ENCODE data around the gene HSPB2. TPM values are rescaled to one million over a fixed set of nuclear protein-coding genes. Genes with fewer than 3 reads are reported as not detected.

The HSPB2 gene
- total and polyA plus RNA-seq, 2 of the 8 experiments (the other 6 are each of a cell fraction or from before 2014, with no cell fraction given): 0.32 to 0.86 TPM

DNA sequence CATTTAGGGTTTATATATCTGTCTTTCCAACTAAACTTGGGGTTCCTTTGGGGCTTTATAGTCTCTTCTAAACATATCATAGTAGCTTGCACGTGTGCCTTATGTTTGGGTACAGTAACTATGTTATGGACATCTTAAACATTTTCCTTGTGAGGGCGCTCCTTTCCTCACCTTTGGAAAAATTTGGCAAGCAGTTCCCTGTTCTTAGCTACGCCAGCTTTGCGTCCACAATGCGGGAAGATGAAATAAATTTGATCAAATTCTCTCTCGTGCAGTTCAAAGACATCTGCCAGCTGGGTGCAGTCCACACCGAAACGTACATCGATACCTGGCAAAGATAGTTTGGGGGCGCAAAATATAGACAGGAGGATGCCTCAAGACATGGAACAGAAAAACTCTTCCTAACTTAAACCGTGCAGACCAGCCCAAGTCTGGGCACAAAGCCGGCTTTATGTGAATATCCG, 34.1 kb upstream of the HSPB2 start:
- no peaks in the 10 kb centered on the region for H3K27me3 ChIP-seq (replicated peaks in 1 of 4; ENCODE audit: control insufficient read depth in 3 of 4, extremely low read depth in 1 of 4, insufficient read depth in 3 of 4, low read length in 3 of 4)
- H2BK120ac ChIP-seq (replicated peaks; ENCODE audit: low read depth, low read length): no peak overlapping the region
- H2BK12ac ChIP-seq (ENCODE audit: low read depth, low read length): peak overlapping the region; percentile 40; the same call in 1 of the 2 replicates
- peak overlapping the region; percentile 24 for H4K5ac ChIP-seq (ENCODE audit: insufficient read length, low read depth, low read length)
- peak overlapping the region; percentile 20; the same call in 1 of the 2 replicates for H3K18ac ChIP-seq (ENCODE audit: extremely low read depth, low read length)
- H3K4me3 ChIP-seq (ENCODE audit: extremely low read depth in 1 of 4, insufficient read depth in 2 of 4, low read depth in 3 of 4, low read length in 4 of 4): peak overlapping the region; percentile 57 to 93 (median 82)
- FAIRE-seq (peak; percentile 7), DNase-seq (ENCODE audit: low read depth in 1 of 2, low spot score in 2 of 2) (no peak)
- H2BK20ac ChIP-seq (ENCODE audit: low read length): no peak overlapping the region
- no peaks in the 10 kb centered on the region for H3K4me1 ChIP-seq (replicated peaks in 1 of 4; ENCODE audit: control insufficient read depth in 3 of 4, insufficient read depth in 4 of 4, low read length in 3 of 4)
- H3K9ac ChIP-seq (replicated peaks in 1 of 4; ENCODE audit: extremely low read depth in 1 of 4, low read depth in 3 of 4, low read length in 3 of 4): peak overlapping the region; percentile 66 to 89 (median 74)
- no peak overlapping the region for H2BK15ac ChIP-seq (ENCODE audit: low read length)
- POLR2A ChIA-PET (ENCODE audit: partially characterized antibody): interaction anchor here (1.2 kb wide), 1 partner anchor 104 kb away, joined by 4 read pairs; no protein-coding TSS in a partner anchor
- H3K56ac ChIP-seq (replicated peaks; ENCODE audit: insufficient read length, low read depth, low read length): peak overlapping the region; percentile 59
- no peak overlapping the region for H3K14ac ChIP-seq (ENCODE audit: insufficient read length)
- no peaks in the 10 kb centered on the region for H3K79me2 ChIP-seq (ENCODE audit: control insufficient read depth in 1 of 2, insufficient read depth in 2 of 2, low read length in 2 of 2)
- H4K8ac ChIP-seq (ENCODE audit: extremely low read depth, insufficient read depth, low read length): peak overlapping the region; percentile 85; the same call in 1 of the 2 replicates
- H3K9me3 ChIP-seq (ENCODE audit: insufficient read depth in 2 of 2, low read depth in 1 of 2, low read length in 1 of 2): no peaks in the 10 kb centered on the region
- no peaks in the 10 kb centered on the region for H3K36me3 ChIP-seq (ENCODE audit: control insufficient read depth in 2 of 4, insufficient read depth in 4 of 4, low read length in 3 of 4)
- H3K4ac ChIP-seq (replicated peaks; ENCODE audit: insufficient read length, low read depth, low read length): peak overlapping the region; percentile 27
- peak overlapping the region; percentile 96 for H2AFZ ChIP-seq (ENCODE audit: low read length)
- H3K23ac ChIP-seq (ENCODE audit: insufficient read length): no peak overlapping the region
- H3K23me2 ChIP-seq (ENCODE audit: low read depth, low read length): peaks cover 2% of the 10 kb centered on the region; the same call in 1 of the 2 replicates
- 4% methylated on average over 13 of the region's 13 CpGs; no CpG with 5 or more reads in 1 of the 2 experiments for WGBS, 2 experiments (ENCODE audit: extremely low coverage in 1 of 2, insufficient coverage in 1 of 2, insufficient read length in 1 of 2, insufficient replicate concordance in 2 of 2, low coverage in 1 of 2, low lambda C conversion rate in 2 of 2, missing lambda C conversion rate in 1 of 2)
- TF ChIP-seq POLR2A (IDR thresholded peaks at IDR 0.05; ENCODE audit: control extremely low read depth in 1 of 2, low read depth in 2 of 2, low read length in 2 of 2) (peak in 1 of 2 experiments; percentile 11; a peak in 1 of 3 replicates), RAD21 (IDR thresholded peaks at IDR 0.05 in 1 of 2, conservative IDR thresholded peaks at IDR 0.05 in 1 of 2; ENCODE audit: low read depth in 2 of 2, low read length in 2 of 2) (peak in 1 of 2 experiments; percentile 15; a peak in 1 of 4 replicates), KDM1A (IDR thresholded peaks at IDR 0.05; ENCODE audit: borderline replicate concordance, low read length) (no peak)
- H3K27ac ChIP-seq (ENCODE audit: low read depth, low read length): peak overlapping the region; percentile 70
- no peaks in the 10 kb centered on the region for H4K20me1 ChIP-seq (replicated peaks in 1 of 2; ENCODE audit: control insufficient read depth in 1 of 2, insufficient read depth in 2 of 2, low read length in 2 of 2)
- peak overlapping the region; percentile 76 for H4K91ac ChIP-seq (replicated peaks; ENCODE audit: insufficient read length, low read length)
- CTCF ChIA-PET (ENCODE audit: partially characterized antibody): interaction anchor here (0.8 to 6.2 kb wide), 17 partner anchors 13 to 515 kb away, joined by 3 to 36 read pairs (median 4); no protein-coding TSS in a partner anchor
- H2AK5ac ChIP-seq (ENCODE audit: low read depth, low read length): no peak overlapping the region
- peak overlapping the region; percentile 80 to 95 for H3K4me2 ChIP-seq (ENCODE audit: insufficient read depth in 1 of 2, low read depth in 2 of 2, low read length in 2 of 2)
- peak overlapping the region; percentile 92 for H2BK5ac ChIP-seq (ENCODE audit: low read depth, low read length)
- H3K79me1 ChIP-seq (ENCODE audit: low read depth, low read length): 0 out of 2 replicates have a peak, but pooled peaks cover 2% of the 10 kb centered on the region
